ENCODE measurements around the gene CCDC154. TPM values are rescaled to one million over a fixed set of nuclear protein-coding genes. Genes with fewer than 3 reads are reported as not detected.

Gene CCDC154
- total RNA-seq, 4 donors from 2014 or later = 0.17 to 0.58 (median 0.42) TPM; not detected in 1

GRCh38 chr16:1455190-1456171 is 11.1 kb upstream of the CCDC154 start:
- intact Hi-C loops (cut with DNase I) = no loop called here
- 97% methylated on average over 23 of the region's 41 CpGs for WGBS
- Histone ChIP-seq H3K36me3 (peaks cover 58 to 96% (median 94%) of the 10 kb centered on the region in 4 donors), H3K4me1 (no peaks in the 10 kb centered on the region), H3K4me3 (no peak overlapping the region), H3K27me3 (no peaks in the 10 kb centered on the region), H3K27ac (replicated peaks in 1 of 4) (no peak overlapping the region), H3K9me3 (no peaks in the 10 kb centered on the region)
- TF ChIP-seq POLR2A (IDR thresholded peaks at IDR 0.05; ENCODE audit: low read depth) (no peak), CTCF (IDR thresholded peaks at IDR 0.05) (no peak), EP300 (IDR thresholded peaks at IDR 0.05) (no peak)
- DNase-seq (ENCODE audit: extremely low spot score) = no peak

- Histone ChIP-seq H3K36me3 (peaks cover 58 to 97% (median 95%) of the 10 kb centered on the region in 4 donors), H3K27me3 (no peaks in the 10 kb centered on the region), H3K4me3 (no peak overlapping the region), H3K9me3 (no peaks in the 10 kb centered on the region), H3K27ac (replicated peaks in 1 of 4) (no peak overlapping the region), H3K4me1 (no peaks in the 10 kb centered on the region)
- TF ChIP-seq POLR2AphosphoS5 (IDR thresholded peaks at IDR 0.05) = no peak
- TF ChIP-seq EP300 (IDR thresholded peaks at IDR 0.05) = no peak
- no peak for TF ChIP-seq CTCF (IDR thresholded peaks at IDR 0.05)
- TF ChIP-seq POLR2A (IDR thresholded peaks at IDR 0.05; ENCODE audit: low read depth) = no peak
- DNase-seq (ENCODE audit: extremely low spot score) = no peak
- WGBS = 95% methylated on average over 15 of the region's 17 CpGs
- intact Hi-C loops (cut with DNase I) = no loop called here
Observed at GRCh38 chr16:1454561-1454960, 10.2 kb upstream of the CCDC154 start.

GRCh38 chr16:1453316-1453715 is 9.0 kb upstream of the CCDC154 start:
- Histone ChIP-seq H3K27ac (replicated peaks in 1 of 4) (no peak overlapping the region), H3K36me3 (peaks cover 58 to 100% (median 100%) of the 10 kb centered on the region in 4 donors)

GRCh38 chr16:1452530-1452929 is 8.2 kb upstream of the CCDC154 start:
- 80% methylated on average over 1 of the region's 20 CpGs for WGBS
- H3K9me3 ChIP-seq = no peaks in the 10 kb centered on the region
- H3K4me3 ChIP-seq = no peak overlapping the region
- peaks cover 65 to 100% (median 100%) of the 10 kb centered on the region in 4 donors for H3K36me3 ChIP-seq
- no peak for TF ChIP-seq POLR2AphosphoS5 (IDR thresholded peaks at IDR 0.05)
- TF ChIP-seq CTCF (IDR thresholded peaks at IDR 0.05) = no peak
- TF ChIP-seq EP300 (IDR thresholded peaks at IDR 0.05) = no peak
- no peak for TF ChIP-seq POLR2A (IDR thresholded peaks at IDR 0.05; ENCODE audit: low read depth)
- H3K4me1 ChIP-seq = no peaks in the 10 kb centered on the region
- no peak for DNase-seq (ENCODE audit: extremely low spot score)
- intact Hi-C loops (cut with DNase I) = no loop called here
- H3K27me3 ChIP-seq = no peaks in the 10 kb centered on the region
- no peak overlapping the region for H3K27ac ChIP-seq (replicated peaks in 1 of 4)

More at GRCh38 chr16:1453316-1453715, 9.0 kb upstream of the CCDC154 start:
- no peak overlapping the region for H3K4me3 ChIP-seq
- 94% methylated on average over 12 of the region's 19 CpGs for WGBS
- intact Hi-C loops (cut with DNase I) = no loop called here
- H3K9me3 ChIP-seq = no peaks in the 10 kb centered on the region
- no peaks in the 10 kb centered on the region for H3K4me1 ChIP-seq
- TF ChIP-seq EP300 (IDR thresholded peaks at IDR 0.05) = no peak
- TF ChIP-seq CTCF (IDR thresholded peaks at IDR 0.05) = no peak
- no peak for TF ChIP-seq POLR2A (IDR thresholded peaks at IDR 0.05; ENCODE audit: low read depth)
- no peak for TF ChIP-seq POLR2AphosphoS5 (IDR thresholded peaks at IDR 0.05)
- DNase-seq (ENCODE audit: extremely low spot score) = no peak
- H3K27me3 ChIP-seq = no peaks in the 10 kb centered on the region

Measured in esophagus muscularis mucosa (tissue), 4 donors.